Common myeloid progenitor, CD34-positive (primary cell): ENCODE measurements around the gene LY6G5B.

ENCODE experiments used
- CTCF ChIA-PET: fragments of 350-600 bp; sonication (Branson Sonifier 250); formaldehyde crosslinking; loops from one replicate; lab custom pipeline; 2021; ENCODE audit warnings: antibody characterized with exemption; lab: Charles Lee
- POLR2A ChIA-PET: fragments of 350-600 bp; sonication (Branson Sonifier 250); formaldehyde crosslinking; loops from one replicate; lab custom pipeline; 2021; ENCODE audit warnings: antibody characterized with exemption; lab: Charles Lee
- DNase-seq, 3 donors: peaks; one replicate each; pipeline versions ENCODE4 v3.0.0 to v3.0.0-alpha.2; 2013
- H3K27ac ChIP-seq, 2 experiments: 1 replicate in 1 of 2; 2 replicates in 1 of 2; pipeline ENCODE4 v1.7.0; 2013; ENCODE audit warnings: inconsistent platforms in 2 of 2, low read length in 2 of 2, mild to moderate bottlenecking in 2 of 2, low read depth in 1 of 2, moderate library complexity in 1 of 2; ENCODE audit not compliant: severe bottlenecking in 2 of 2, insufficient read depth in 1 of 2, poor library complexity in 1 of 2
- H3K27me3 ChIP-seq, 5 experiments: replicated peaks in 2 of 5; 1 replicate in 3 of 5; 2 replicates in 2 of 5; pipeline versions ENCODE4 v1.6.1 to v1.7.0; 2013; ENCODE audit warnings: low read length in 4 of 5, mild to moderate bottlenecking in 2 of 5, moderate library complexity in 2 of 5, inconsistent platforms in 1 of 5; ENCODE audit not compliant: insufficient read depth in 5 of 5, control insufficient read depth in 4 of 5
- H3K36me3 ChIP-seq, 4 experiments: 1 replicate in 2 of 4; 2 replicates in 2 of 4; pipeline versions ENCODE4 v1.6.1 to v1.7.0; 2013; ENCODE audit warnings: low read length in 3 of 4, control low read depth in 1 of 4, mild to moderate bottlenecking in 1 of 4; ENCODE audit not compliant: control insufficient read depth in 4 of 4, insufficient read depth in 4 of 4
- H3K4me1 ChIP-seq, 4 experiments: 1 replicate in 3 of 4; 2 replicates in 1 of 4; pipeline versions ENCODE4 v1.6.1 to v1.7.1; 2013; ENCODE audit warnings: low read length in 3 of 4, mild to moderate bottlenecking in 3 of 4, control low read depth in 1 of 4, inconsistent platforms in 1 of 4, moderate library complexity in 1 of 4; ENCODE audit not compliant: control insufficient read depth in 4 of 4, insufficient read depth in 4 of 4; ENCODE audit errors: control extremely low read depth in 1 of 4
- H3K4me3 ChIP-seq, 7 experiments: 1 replicate in 4 of 7; 2 replicates in 3 of 7; pipeline versions ENCODE4 v1.5.1 to v1.7.0; 2013; ENCODE audit warnings: mild to moderate bottlenecking in 7 of 7, low read length in 6 of 7, moderate library complexity in 6 of 7, inconsistent platforms in 2 of 7, low read depth in 2 of 7, control low read depth in 1 of 7; ENCODE audit not compliant: insufficient read depth in 4 of 7, control insufficient read depth in 1 of 7; ENCODE audit errors: extremely low read depth in 1 of 7
- H3K9me3 ChIP-seq, 5 experiments: 1 replicate in 4 of 5; 2 replicates in 1 of 5; pipeline versions ENCODE4 v1.6.1 to v1.7.1; 2013; ENCODE audit warnings: low read length in 4 of 5, mild to moderate bottlenecking in 2 of 5, inconsistent platforms in 1 of 5, low read depth in 1 of 5, moderate library complexity in 1 of 5; ENCODE audit not compliant: control insufficient read depth in 4 of 5, insufficient read depth in 2 of 5; ENCODE audit errors: control extremely low read depth in 1 of 5
- WGBS: methylation state at CpG from one replicate; pipeline ENCODE4 v1.1.5; 2013; ENCODE audit not compliant: insufficient coverage; 5-methylcytosine and 5-hydroxymethylcytosine counted together

LY6G5B gene

DNA sequence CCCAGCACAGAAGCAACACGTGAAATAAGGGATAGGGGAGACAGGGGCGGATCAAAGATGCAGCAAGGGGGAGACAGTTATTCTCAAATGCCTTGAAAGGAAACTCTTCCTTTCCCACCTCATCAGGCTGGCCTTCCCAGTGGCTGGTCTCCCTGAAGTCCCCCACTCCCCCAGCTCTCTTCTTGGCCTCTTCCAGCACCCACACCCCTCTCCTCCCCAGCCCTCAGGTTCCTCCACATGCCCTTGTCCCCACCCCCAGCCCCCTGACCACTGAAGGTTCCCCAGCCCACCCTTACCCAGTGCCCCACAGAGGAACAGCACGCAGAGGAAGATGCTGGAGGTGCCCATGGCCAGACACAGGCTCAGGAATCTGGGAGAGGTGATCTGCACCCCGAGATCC lies 43.7 kb downstream of the LY6G5B start:
- Histone ChIP-seq H3K27ac (no peak overlapping the region), H3K4me1 (peaks cover 5 to 52% (median 36%) of the 10 kb centered on the region in 4 experiments), H3K4me3 (no peak overlapping the region), H3K27me3 (no peaks in the 10 kb centered on the region), H3K36me3 (no peaks in the 10 kb centered on the region), H3K9me3 (no peaks in the 10 kb centered on the region)
- ChIA-PET CTCF (interaction anchor here (1.1 to 7.1 kb wide), 5 partner anchors 12 to 117 kb away, joined by 3 to 136 read pairs (median 11); partner anchors contain the start of genes DDAH2, LY6G6C and MPIG6B), POLR2A (interaction anchor here (1.2 to 1.7 kb wide), 2 partner anchors 13 to 16 kb away, joined by 3 to 11 read pairs; partner anchors contain the start of gene DDAH2)
- no peak for DNase-seq
- 92% methylated on average over 4 of the region's 4 CpGs for WGBS

DNA sequence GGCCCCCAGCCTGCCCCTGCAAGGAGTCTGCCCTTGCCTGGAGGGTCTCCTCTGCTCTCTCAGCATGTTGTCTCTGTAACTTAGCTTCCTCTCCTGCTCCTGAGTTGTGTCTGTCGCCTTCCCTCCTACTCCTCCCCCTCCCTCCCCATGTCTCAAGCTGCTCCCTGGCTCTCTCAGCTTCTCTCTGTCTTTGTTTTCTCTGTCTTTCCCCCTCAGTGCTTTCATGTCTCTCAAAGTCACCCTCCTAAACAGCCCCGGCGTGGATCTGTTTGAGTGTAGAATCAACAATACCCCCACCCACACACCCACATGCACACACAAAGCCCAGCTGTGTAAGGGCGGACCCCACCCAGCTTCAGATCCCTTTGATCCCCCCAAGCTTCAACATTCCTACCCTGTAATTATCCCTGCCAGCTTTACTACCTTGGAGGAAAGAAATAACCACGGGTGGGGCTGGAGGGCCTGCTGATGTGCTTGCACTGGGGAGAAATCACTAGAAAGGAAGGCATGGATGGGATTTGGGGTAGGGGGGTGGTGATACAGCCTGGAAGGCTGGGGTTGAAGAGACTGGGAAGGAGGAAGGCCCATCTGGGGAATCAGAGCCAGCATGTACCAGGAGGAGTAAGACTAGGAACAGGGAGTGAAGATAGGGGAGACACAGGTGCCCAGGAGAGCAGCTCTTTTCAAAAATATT lies 44.4 kb downstream of the LY6G5B start:
- no peak for DNase-seq
- ChIA-PET POLR2A (interaction anchor here (0.8 to 1.2 kb wide), 2 partner anchors 13 to 14 kb away, joined by 3 read pairs; no protein-coding TSS in a partner anchor), CTCF (interaction anchor here (0.7 to 7.1 kb wide), 9 partner anchors 12 to 119 kb away, joined by 3 to 136 read pairs (median 3); partner anchors contain the start of genes DDAH2, LY6G5C, LY6G6C and MPIG6B)
- WGBS, result 78% methylated on average over 3 of the region's 5 CpGs
- no peaks in the 10 kb centered on the region for H3K36me3 ChIP-seq
- H3K4me1 ChIP-seq, result peaks cover 5 to 52% (median 36%) of the 10 kb centered on the region in 4 experiments
- H3K27me3 ChIP-seq, result no peaks in the 10 kb centered on the region
- H3K9me3 ChIP-seq, result no peaks in the 10 kb centered on the region
- H3K27ac ChIP-seq, result no peak overlapping the region
- no peak overlapping the region for H3K4me3 ChIP-seq

DNA sequence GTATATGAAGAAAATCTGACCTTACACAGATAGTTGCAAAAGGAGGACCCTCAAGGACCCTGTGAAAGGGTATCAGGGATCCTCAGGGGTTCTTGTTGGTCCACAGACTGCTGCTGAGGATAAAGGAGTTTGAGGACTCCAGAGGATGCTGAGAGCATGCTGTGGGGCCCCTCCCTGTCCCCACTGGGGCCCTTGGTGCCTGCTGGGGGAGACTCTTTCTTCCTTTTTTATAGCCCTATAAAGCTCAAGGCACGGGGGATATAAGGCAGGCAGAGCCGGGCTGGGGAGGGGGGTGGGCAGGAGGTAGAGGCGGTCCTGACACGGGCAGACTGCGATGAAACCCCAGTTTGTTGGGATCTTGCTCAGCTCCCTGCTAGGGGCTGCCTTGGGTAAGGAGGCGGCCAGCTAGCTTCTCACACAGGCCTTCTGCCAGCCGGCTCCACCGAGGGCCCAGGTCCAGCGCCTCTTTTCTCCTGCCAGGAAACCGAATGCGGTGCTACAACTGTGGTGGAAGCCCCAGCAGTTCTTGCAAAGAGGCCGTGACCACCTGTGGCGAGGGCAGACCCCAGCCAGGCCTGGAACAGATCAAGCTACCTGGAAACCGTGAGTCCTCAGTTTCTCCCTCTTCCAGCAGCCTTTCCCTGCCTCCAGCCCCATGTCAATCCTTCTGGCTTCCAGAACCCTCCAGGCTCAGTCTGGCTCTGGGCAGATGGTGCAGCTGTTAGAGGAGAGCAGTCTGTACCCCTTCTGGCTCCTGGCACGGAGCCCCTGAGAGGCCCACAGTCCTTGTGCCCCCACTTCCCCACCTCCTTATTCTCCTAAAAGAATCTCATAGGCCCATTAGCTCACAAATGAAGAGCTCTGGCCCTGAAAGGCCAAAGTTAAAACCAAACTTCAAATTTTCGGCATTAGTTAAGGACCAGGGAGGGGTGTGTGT lies 45.5 kb downstream of the LY6G5B start, which contains the start of gene LY6G6D:
Gene LY6G6D (plus strand): TSS at position 327 of the 937 bp plus-strand sequence. CDS start 8 bp downstream, at position 335.
- DNase-seq, result no peak
- Histone ChIP-seq H3K4me1 (peaks cover 5 to 45% (median 33%) of the 10 kb centered on the region in 4 experiments), H3K27ac (no peak within 1 kb of the TSS), H3K27me3 (no peaks in the 10 kb centered on the region), H3K4me3 (no peak within 1 kb of the TSS), H3K36me3 (no peaks in the 10 kb centered on the region), H3K9me3 (no peaks in the 10 kb centered on the region)
- WGBS, result 86% methylated on average over 10 of the region's 16 CpGs
- ChIA-PET POLR2A (interaction anchor here (1.4 kb wide), 1 partner anchor 10 kb away, joined by 3 read pairs; no protein-coding TSS in a partner anchor), CTCF (interaction anchor here (1.0 to 7.1 kb wide), 6 partner anchors 10 to 62 kb away, joined by 3 to 136 read pairs (median 4); partner anchors contain the start of genes DDAH2, LY6G6C, MPIG6B and VWA7)

DNA sequence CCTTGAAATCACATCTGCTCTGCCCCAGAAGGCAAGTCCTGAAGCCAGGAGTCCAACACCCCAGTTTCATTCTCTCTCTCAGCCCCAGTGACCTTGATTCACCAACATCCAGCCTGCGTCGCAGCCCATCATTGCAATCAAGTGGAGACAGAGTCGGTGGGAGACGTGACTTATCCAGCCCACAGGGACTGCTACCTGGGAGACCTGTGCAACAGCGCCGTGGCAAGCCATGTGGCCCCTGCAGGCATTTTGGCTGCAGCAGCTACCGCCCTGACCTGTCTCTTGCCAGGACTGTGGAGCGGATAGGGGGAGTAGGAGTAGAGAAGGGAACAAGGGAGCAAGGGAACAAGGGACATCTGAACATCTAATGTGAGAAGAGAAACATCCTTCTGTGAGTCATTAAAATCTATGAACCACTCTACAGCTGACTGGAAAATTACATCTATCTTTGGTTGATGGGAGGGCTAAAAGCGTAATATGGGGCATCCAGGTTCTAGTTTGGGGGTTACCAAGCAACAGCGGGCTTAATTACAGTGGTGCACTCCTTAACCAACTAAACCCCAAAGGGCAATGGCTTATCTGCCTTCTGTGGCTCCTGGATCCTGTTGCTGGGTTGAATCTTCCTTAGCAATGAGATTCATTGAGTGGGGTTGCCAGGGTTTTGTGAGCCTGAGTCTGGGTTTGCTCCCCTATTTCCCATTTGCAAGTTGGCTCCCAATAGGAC lies 47.9 kb downstream of the LY6G5B start:
- WGBS, result 92% methylated on average over 10 of the region's 10 CpGs
- peaks cover 2 to 21% (median 14%) of the 10 kb centered on the region in 4 experiments for H3K4me1 ChIP-seq
- CTCF ChIA-PET, result no interaction called here
- no peaks in the 10 kb centered on the region for H3K36me3 ChIP-seq
- H3K9me3 ChIP-seq, result no peaks in the 10 kb centered on the region
- H3K27me3 ChIP-seq, result no peaks in the 10 kb centered on the region
- peak in 1 of 3 donors; percentile 21 for DNase-seq
- POLR2A ChIA-PET, result no interaction called here
- H3K27ac ChIP-seq, result no peak overlapping the region
- H3K4me3 ChIP-seq, result no peak overlapping the region

DNA sequence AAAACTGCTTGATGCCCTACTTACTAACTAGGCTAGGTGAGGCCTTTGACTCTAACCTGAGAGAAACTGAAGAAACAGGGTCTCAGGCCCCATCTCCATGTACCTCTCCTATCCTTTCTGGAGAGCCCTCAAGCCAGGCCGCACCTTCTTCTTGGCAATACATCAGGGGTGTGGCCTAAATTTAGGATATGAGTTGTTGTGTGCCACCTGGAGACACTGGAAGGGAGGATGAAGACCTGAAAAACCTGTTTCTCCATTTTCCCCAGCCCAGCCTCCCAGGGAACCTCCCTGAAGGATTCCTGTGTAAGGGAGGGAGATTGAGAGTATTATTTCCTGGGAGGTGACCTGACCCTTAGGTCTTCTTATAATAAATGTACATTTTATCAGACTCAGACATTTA lies 48.5 kb downstream of the LY6G5B start:
- Histone ChIP-seq H3K27ac (no peak overlapping the region), H3K9me3 (no peaks in the 10 kb centered on the region), H3K36me3 (no peaks in the 10 kb centered on the region), H3K4me1 (peaks cover 2 to 24% (median 17%) of the 10 kb centered on the region in 4 experiments), H3K27me3 (no peaks in the 10 kb centered on the region), H3K4me3 (no peak overlapping the region)
- CTCF ChIA-PET, result no interaction called here
- POLR2A ChIA-PET, result no interaction called here
- no peak for DNase-seq
- WGBS, result no CpG with 5 or more reads among the region's 1 CpG

DNA sequence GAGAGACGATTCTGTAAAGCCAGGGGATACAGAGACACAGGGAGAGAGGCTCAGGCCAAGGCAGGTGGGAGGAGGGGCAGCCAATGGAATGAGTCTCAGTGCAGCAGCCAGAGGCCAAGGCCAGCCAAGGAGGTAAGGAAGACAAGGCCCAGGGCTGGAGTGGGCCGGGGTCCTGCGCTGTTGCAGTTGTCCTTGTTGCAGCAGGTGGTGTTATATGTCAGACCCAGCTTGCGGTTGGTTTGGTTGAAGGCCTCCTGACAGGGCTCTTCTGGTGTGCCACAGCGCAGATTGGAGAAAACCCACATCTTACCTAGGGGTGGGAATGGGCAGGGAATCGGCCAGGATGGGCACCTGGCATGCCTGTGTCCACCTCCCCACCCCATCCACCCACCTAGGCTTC lies 49.2 kb downstream of the LY6G5B start:
- peaks cover 2 to 28% (median 19%) of the 10 kb centered on the region in 4 experiments for H3K4me1 ChIP-seq
- H3K36me3 ChIP-seq, result no peaks in the 10 kb centered on the region
- no peaks in the 10 kb centered on the region for H3K9me3 ChIP-seq
- POLR2A ChIA-PET, result no interaction called here
- WGBS, result 89% methylated on average over 4 of the region's 6 CpGs
- CTCF ChIA-PET, result no interaction called here
- no peak for DNase-seq
- no peak overlapping the region for H3K27ac ChIP-seq
- no peak overlapping the region for H3K4me3 ChIP-seq
- no peaks in the 10 kb centered on the region for H3K27me3 ChIP-seq
